Measurements from ENCODE around the gene PIK3AP1. TPM values are rescaled to one million over a fixed set of nuclear protein-coding genes. Genes with fewer than 3 reads are reported as not detected.

Gene PIK3AP1, protein sequence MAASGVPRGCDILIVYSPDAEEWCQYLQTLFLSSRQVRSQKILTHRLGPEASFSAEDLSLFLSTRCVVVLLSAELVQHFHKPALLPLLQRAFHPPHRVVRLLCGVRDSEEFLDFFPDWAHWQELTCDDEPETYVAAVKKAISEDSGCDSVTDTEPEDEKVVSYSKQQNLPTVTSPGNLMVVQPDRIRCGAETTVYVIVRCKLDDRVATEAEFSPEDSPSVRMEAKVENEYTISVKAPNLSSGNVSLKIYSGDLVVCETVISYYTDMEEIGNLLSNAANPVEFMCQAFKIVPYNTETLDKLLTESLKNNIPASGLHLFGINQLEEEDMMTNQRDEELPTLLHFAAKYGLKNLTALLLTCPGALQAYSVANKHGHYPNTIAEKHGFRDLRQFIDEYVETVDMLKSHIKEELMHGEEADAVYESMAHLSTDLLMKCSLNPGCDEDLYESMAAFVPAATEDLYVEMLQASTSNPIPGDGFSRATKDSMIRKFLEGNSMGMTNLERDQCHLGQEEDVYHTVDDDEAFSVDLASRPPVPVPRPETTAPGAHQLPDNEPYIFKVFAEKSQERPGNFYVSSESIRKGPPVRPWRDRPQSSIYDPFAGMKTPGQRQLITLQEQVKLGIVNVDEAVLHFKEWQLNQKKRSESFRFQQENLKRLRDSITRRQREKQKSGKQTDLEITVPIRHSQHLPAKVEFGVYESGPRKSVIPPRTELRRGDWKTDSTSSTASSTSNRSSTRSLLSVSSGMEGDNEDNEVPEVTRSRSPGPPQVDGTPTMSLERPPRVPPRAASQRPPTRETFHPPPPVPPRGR
- total RNA-seq, result 0.78 TPM in 1 of 2 replicates, not detected in the other

GRCh38 chr10:96720422-96721206 lies at the start of gene PIK3AP1:
Gene PIK3AP1 (minus strand): TSS chr10:96720514. CDS start chr10:96720394, 120 bp downstream.

DNA sequence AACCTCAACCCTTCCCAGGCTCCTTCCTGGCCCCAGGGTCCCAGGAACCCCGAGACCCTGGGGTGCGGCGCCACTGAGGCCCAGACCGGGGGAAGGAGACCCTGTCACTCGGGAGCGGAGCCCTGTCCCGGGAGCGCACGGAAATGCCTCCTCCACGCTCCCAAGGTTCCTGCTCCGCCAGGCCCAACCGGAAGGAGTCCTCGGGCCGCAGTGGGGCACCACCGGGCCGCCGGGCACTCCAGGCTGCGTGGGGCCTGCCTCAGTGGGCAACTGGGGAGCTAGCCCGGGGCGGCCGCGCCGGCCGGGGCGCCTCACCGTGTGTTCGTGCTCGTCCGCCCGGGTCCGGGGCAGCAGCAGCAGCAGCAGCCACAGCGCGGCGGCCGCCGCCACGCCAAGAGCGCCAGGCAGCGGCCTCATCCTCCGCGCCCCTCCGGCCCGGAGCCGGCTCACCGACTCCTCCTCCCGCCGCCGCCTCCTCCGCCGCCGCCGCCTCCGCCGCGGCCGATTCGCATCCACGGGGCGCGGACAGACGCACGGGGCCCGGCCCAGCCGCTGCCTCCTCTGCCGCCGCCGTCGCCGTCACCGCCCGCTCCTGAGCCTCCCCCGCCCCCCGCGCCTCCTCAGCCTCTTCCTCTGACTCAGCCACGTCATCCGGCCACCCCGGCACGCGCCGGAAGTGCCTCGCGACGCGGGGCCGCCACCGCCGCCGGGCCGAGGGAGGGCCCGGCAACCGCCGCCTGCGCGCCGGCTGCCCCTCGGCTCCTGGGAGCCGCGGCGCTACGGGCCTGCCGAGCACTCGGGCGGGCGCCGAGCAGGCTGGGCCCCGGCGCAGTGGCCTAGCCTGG lies 133.7 kb downstream of the PIK3AP1 start, which contains the start of gene TM9SF3:
Gene TM9SF3, minus strand, starts transcription at position 594 of the 845 bp plus-strand sequence. Its CDS starts 177 bp downstream, at position 417.

Other genes with a start within 250 kb of the PIK3AP1 start
- gene TLL2, start 206.6 kb downstream of the PIK3AP1 start, total RNA-seq, result 0.26 TPM in 1 of 2 replicates, not detected in the other
- 63.4 and 66.8 TPM in 2 replicates for gene TM9SF3, start 133.5 kb downstream of the PIK3AP1 start, total RNA-seq
- 10.7 and 12.3 TPM in 2 replicates for gene LCOR, start 111.8 kb upstream of the PIK3AP1 start, total RNA-seq

Data from epithelial cell of alveolus of lung (primary cell).